ENCODE measurements around the gene TIMM44.

TIMM44 gene

GRCh38 chr19:7979559-7979958 is 36.1 kb upstream of the TIMM44 start:
- Histone ChIP-seq H3K27me3 (no peaks in the 10 kb centered on the region), H3K4me3 (no peak overlapping the region), H3K36me3 (peaks cover 20 to 94% (median 90%) of the 10 kb centered on the region in 3 donors), H3K4me1 (peaks cover 0 to 4% (median 0%) of the 10 kb centered on the region in 4 donors), H3K27ac (no peak overlapping the region), H3K9me3 (no peaks in the 10 kb centered on the region)
- intact Hi-C loops (cut with DNase I; ENCODE audit: low total_unique reads) = no loop called here
- no peak for DNase-seq
- TF ChIP-seq CTCF (IDR thresholded peaks at IDR 0.05) = no peak

GRCh38 chr19:7979011-7979410 is 35.5 kb upstream of the TIMM44 start:
- Histone ChIP-seq H3K27ac (no peak overlapping the region), H3K4me1 (peaks cover 0 to 4% (median 0%) of the 10 kb centered on the region in 4 donors), H3K9me3 (no peaks in the 10 kb centered on the region), H3K27me3 (no peaks in the 10 kb centered on the region), H3K4me3 (no peak overlapping the region), H3K36me3 (peaks cover 26 to 94% (median 90%) of the 10 kb centered on the region in 3 donors)
- intact Hi-C loops (cut with DNase I; ENCODE audit: low total_unique reads) = no loop called here
- DNase-seq = no peak
- no peak for TF ChIP-seq CTCF (IDR thresholded peaks at IDR 0.05)

- no peak overlapping the region for H3K27ac ChIP-seq
- H3K27me3 ChIP-seq = no peaks in the 10 kb centered on the region
- no peak overlapping the region for H3K4me3 ChIP-seq
- peaks cover 0 to 4% (median 0%) of the 10 kb centered on the region in 4 donors for H3K4me1 ChIP-seq
- no peak for DNase-seq
- no peak for TF ChIP-seq CTCF (IDR thresholded peaks at IDR 0.05)
- H3K36me3 ChIP-seq = peaks cover 33 to 94% (median 90%) of the 10 kb centered on the region in 3 donors
- H3K9me3 ChIP-seq = no peaks in the 10 kb centered on the region
- intact Hi-C loops (cut with DNase I; ENCODE audit: low total_unique reads) = no loop called here
Observed at GRCh38 chr19:7978179-7978825, 34.8 kb upstream of the TIMM44 start.

- Histone ChIP-seq H3K4me1 (peaks cover 0 to 4% (median 0%) of the 10 kb centered on the region in 4 donors), H3K27me3 (no peaks in the 10 kb centered on the region), H3K36me3 (peaks cover 37 to 93% (median 86%) of the 10 kb centered on the region in 3 donors), H3K27ac (no peak overlapping the region), H3K4me3 (no peak overlapping the region), H3K9me3 (no peaks in the 10 kb centered on the region)
- DNase-seq = no peak
- intact Hi-C loops (cut with DNase I; ENCODE audit: low total_unique reads) = no loop called here
- no peak for TF ChIP-seq CTCF (IDR thresholded peaks at IDR 0.05)
Observed at GRCh38 chr19:7977723-7978040, 34.2 kb upstream of the TIMM44 start.

GRCh38 chr19:7977021-7977722 is 33.7 kb upstream of the TIMM44 start:
- peaks cover 42 to 92% (median 84%) of the 10 kb centered on the region in 3 donors for H3K36me3 ChIP-seq
- H3K9me3 ChIP-seq = no peaks in the 10 kb centered on the region
- H3K4me3 ChIP-seq = no peak overlapping the region
- H3K27ac ChIP-seq = no peak overlapping the region
- DNase-seq = no peak
- no peaks in the 10 kb centered on the region for H3K27me3 ChIP-seq
- TF ChIP-seq CTCF (IDR thresholded peaks at IDR 0.05) = no peak
- intact Hi-C loops (cut with DNase I; ENCODE audit: low total_unique reads) = no loop called here
- H3K4me1 ChIP-seq = peaks cover 0 to 4% (median 0%) of the 10 kb centered on the region in 4 donors
